Liver (tissue), 10 donors: ENCODE results near the gene KRTAP9-4. TPM values are rescaled to one million over a fixed set of nuclear protein-coding genes. Genes with fewer than 3 reads are reported as not detected.

Experiments used
- DNase-seq: peaks from one replicate; pipeline ENCODE4 v3.0.0-alpha.2; 2017; ENCODE audit warnings: low spot score
- H3K27ac ChIP-seq, 2 donors: one replicate each; pipeline ENCODE4 v1.7.0; 2013; ENCODE audit warnings: inconsistent platforms in 2 of 2, low read length in 2 of 2, control low read depth in 1 of 2, low read depth in 1 of 2, mild to moderate bottlenecking in 1 of 2
- H3K27me3 ChIP-seq, 4 donors: one replicate each; pipeline versions ENCODE4 v1.6.1 to v1.7.0; 2013; ENCODE audit warnings: low read length in 3 of 4, inconsistent platforms in 1 of 4, mild to moderate bottlenecking in 1 of 4, moderate library complexity in 1 of 4; ENCODE audit not compliant: control insufficient read depth in 4 of 4, insufficient read depth in 4 of 4
- H3K36me3 ChIP-seq, 4 donors: one replicate each; pipeline versions ENCODE4 v1.6.1 to v1.7.0; 2013; ENCODE audit warnings: low read length in 3 of 4, mild to moderate bottlenecking in 3 of 4, low read depth in 1 of 4, moderate library complexity in 1 of 4; ENCODE audit not compliant: control insufficient read depth in 4 of 4, insufficient read depth in 3 of 4
- H3K4me1 ChIP-seq, 4 donors: one replicate each; pipeline versions ENCODE4 v1.6.1 to v1.7.0; 2013; ENCODE audit warnings: low read length in 3 of 4, mild to moderate bottlenecking in 3 of 4, moderate library complexity in 1 of 4; ENCODE audit not compliant: control insufficient read depth in 4 of 4, insufficient read depth in 4 of 4
- H3K4me3 ChIP-seq, 3 donors: one replicate each; pipeline versions ENCODE4 v1.6.1 to v1.7.0; 2013; ENCODE audit warnings: low read length in 3 of 3, control low read depth in 1 of 3, low read depth in 1 of 3, mild to moderate bottlenecking in 1 of 3
- H3K9ac ChIP-seq, 2 donors: one replicate each; pipeline ENCODE4 v1.7.0; 2013; ENCODE audit warnings: low read length in 2 of 2, mild to moderate bottlenecking in 2 of 2, moderate library complexity in 2 of 2, control low read depth in 1 of 2, low read depth in 1 of 2
- H3K9me3 ChIP-seq, 4 donors: one replicate each; pipeline versions ENCODE4 v1.6.1 to v1.7.0; 2013; ENCODE audit warnings: low read length in 3 of 4; ENCODE audit not compliant: control insufficient read depth in 4 of 4
- ATF3 ChIP-seq: IDR thresholded peaks from 2 replicates; pipeline ENCODE4 v1.6.1; 2016; ENCODE audit warnings: antibody characterized with exemption
- CTCF ChIP-seq: fragments of 150-350 bp; IDR thresholded peaks from 2 replicates; pipeline ENCODE4 v1.5.1; 2017; ENCODE audit warnings: improper control_type of control experiment, low read depth, low read length; ENCODE audit not compliant: missing input control
- EGR1 ChIP-seq, 2 donors: IDR thresholded peaks; 2 replicates each; pipeline ENCODE4 v1.6.1; 2016 to 2018; ENCODE audit warnings: antibody characterized with exemption in 2 of 2, low read depth in 2 of 2
- FOXA1 ChIP-seq: IDR thresholded peaks from 2 replicates; pipeline ENCODE4 v1.6.1; 2016; ENCODE audit warnings: antibody characterized with exemption
- FOXA2 ChIP-seq: IDR thresholded peaks from 2 replicates; pipeline ENCODE4 v1.6.1; 2016; ENCODE audit warnings: antibody characterized with exemption
- GABPA ChIP-seq, 2 donors: IDR thresholded peaks in 1 of 2; conservative IDR thresholded peaks in 1 of 2; 2 replicates each; pipeline ENCODE4 v1.6.1; 2016; ENCODE audit warnings: antibody characterized with exemption in 2 of 2, mild to moderate bottlenecking in 1 of 2, moderate library complexity in 1 of 2
- HNF4A ChIP-seq, 2 donors: conservative IDR thresholded peaks; 2 replicates each; pipeline ENCODE4 v1.6.1; 2016; ENCODE audit warnings: antibody characterized with exemption in 2 of 2, mild to moderate bottlenecking in 2 of 2
- HNF4G ChIP-seq: IDR thresholded peaks from 2 replicates; pipeline ENCODE4 v1.6.1; 2016; ENCODE audit warnings: antibody characterized with exemption
- JUND ChIP-seq, 2 donors: IDR thresholded peaks; 2 replicates each; pipeline ENCODE4 v1.6.1; 2016; ENCODE audit warnings: antibody characterized with exemption in 2 of 2
- MAX ChIP-seq: IDR thresholded peaks from 2 replicates; pipeline ENCODE4 v1.6.1; 2016; ENCODE audit warnings: antibody characterized with exemption
- NR2F2 ChIP-seq: IDR thresholded peaks from 2 replicates; pipeline ENCODE4 v1.6.1; 2016; ENCODE audit warnings: antibody characterized with exemption
- RAD21 ChIP-seq, 2 donors: IDR thresholded peaks; 2 replicates each; pipeline ENCODE4 v1.6.1; 2016; ENCODE audit warnings: antibody characterized with exemption in 2 of 2, mild to moderate bottlenecking in 2 of 2
- REST ChIP-seq: IDR thresholded peaks from 2 replicates; pipeline ENCODE4 v1.6.1; 2016; ENCODE audit warnings: antibody characterized with exemption, mild to moderate bottlenecking
- RXRA ChIP-seq, 2 donors: IDR thresholded peaks; 2 replicates each; pipeline ENCODE4 v1.6.1; 2017 to 2018; ENCODE audit warnings: antibody characterized with exemption in 2 of 2, mild to moderate bottlenecking in 1 of 2
- SP1 ChIP-seq: IDR thresholded peaks from 2 replicates; pipeline ENCODE4 v1.6.1; 2018; ENCODE audit warnings: antibody characterized with exemption, mild to moderate bottlenecking
- TAF1 ChIP-seq: conservative IDR thresholded peaks from 2 replicates; pipeline ENCODE4 v1.6.1; 2016; ENCODE audit warnings: antibody characterized with exemption, mild to moderate bottlenecking
- YY1 ChIP-seq: IDR thresholded peaks from 2 replicates; pipeline ENCODE4 v1.6.1; 2016; ENCODE audit warnings: antibody characterized with exemption, mild to moderate bottlenecking
- ZBTB33 ChIP-seq: IDR thresholded peaks from 2 replicates; pipeline ENCODE4 v1.6.1; 2016; ENCODE audit warnings: antibody characterized with exemption
- WGBS: extraction: QIAGEN DNeasy Blood & Tissue Kit; methylation state at CpG from one replicate; pipeline ENCODE4 v1.1.7; 2013; 5-methylcytosine and 5-hydroxymethylcytosine counted together
- polyA plus RNA-seq, 2 donors: library from polyadenylated mRNA; stranded (reverse) in 1 of 2; unstranded in 1 of 2; fragments of 200-250 nt in 1 of 2; fragments of >200 nt in 1 of 2; fragmentation: Nextera tagmentation in 1 of 2; extraction: Ambion mirVana in 1 of 2; gene quantifications; one replicate each; pipeline versions ENCODE4 v1.2.1 to v1.2.3, GENCODE V29; 2013 to 2015
- small RNA-seq: library from RNA; depleted of rRNA; stranded (forward); fragments of <200 nt; gene quantifications from one replicate; pipeline ENCODE3, GENCODE V24; 2014
- total RNA-seq, 2 donors: library from RNA; depleted of rRNA; stranded (reverse); fragments of >200 nt; gene quantifications; one replicate each; pipeline ENCODE4 v1.2.3, GENCODE V29; 2014
- donor health status: healthy.
- donor health status: healthy.
- donor health status: healthy.
- donor health status: healthy.
- donor health status: healthy.

The KRTAP9-4 gene
- total and polyA plus RNA-seq, 4 donors = not detected

GRCh38 chr17:41298458-41299135 is 49.1 kb downstream of the KRTAP9-4 start:
- 84% methylated on average over 20 of the region's 20 CpGs for WGBS
- Histone ChIP-seq H3K4me1 (no peaks in the 10 kb centered on the region), H3K9ac (no peak overlapping the region), H3K36me3 (no peaks in the 10 kb centered on the region), H3K27ac (no peak overlapping the region), H3K4me3 (no peak overlapping the region), H3K27me3 (no peaks in the 10 kb centered on the region), H3K9me3 (no peaks in the 10 kb centered on the region)
- TF ChIP-seq TAF1 = no peak
- no peak for TF ChIP-seq RAD21 (IDR thresholded peaks at IDR 0.05)
- no peak for TF ChIP-seq EGR1 (IDR thresholded peaks at IDR 0.05; ENCODE audit: low read depth in 2 of 2)
- no peak for TF ChIP-seq ATF3
- TF ChIP-seq HNF4G = no peak
- TF ChIP-seq ZBTB33 = no peak
- TF ChIP-seq HNF4A (conservative IDR thresholded peaks at IDR 0.05) = no peak
- TF ChIP-seq CTCF = no peak
- TF ChIP-seq SP1 = no peak
- no peak for TF ChIP-seq FOXA1
- no peak for TF ChIP-seq FOXA2
- TF ChIP-seq RXRA (IDR thresholded peaks at IDR 0.05) = no peak
- no peak for TF ChIP-seq YY1
- TF ChIP-seq GABPA (IDR thresholded peaks at IDR 0.05 in 1 of 2, conservative IDR thresholded peaks at IDR 0.05 in 1 of 2) = no peak
- no peak for TF ChIP-seq JUND (IDR thresholded peaks at IDR 0.05)
- no peak for TF ChIP-seq REST
- no peak for TF ChIP-seq NR2F2
- TF ChIP-seq MAX = no peak
- DNase-seq = no peak

Small RNAs within 50 kb of the gene (small RNA-seq; reads per million reads assigned to genes)
- gene KRTAP9-10P = not detected

Other genes with a start within 250 kb of the KRTAP9-4 start
Only the 30 nearest of the 41 such genes appear.
- gene KRTAP2-3, start 189.6 kb upstream of the KRTAP9-4 start, total RNA-seq = not detected
- gene KRTAP2-3, start 189.6 kb upstream of the KRTAP9-4 start, polyA plus RNA-seq = not detected
- gene KRTAP2-4, start 183.8 kb upstream of the KRTAP9-4 start, total RNA-seq = not detected
- not detected for gene KRTAP2-4, start 183.8 kb upstream of the KRTAP9-4 start, polyA plus RNA-seq
- not detected for gene KRTAP4-7, start 165.5 kb upstream of the KRTAP9-4 start, total RNA-seq
- not detected for gene KRTAP4-7, start 165.5 kb upstream of the KRTAP9-4 start, polyA plus RNA-seq
- gene KRTAP4-8, start 151.5 kb upstream of the KRTAP9-4 start, total RNA-seq = not detected
- gene KRTAP4-8, start 151.5 kb upstream of the KRTAP9-4 start, polyA plus RNA-seq = not detected
- gene KRTAP4-16, start 147.5 kb upstream of the KRTAP9-4 start, total RNA-seq = not detected
- not detected for gene KRTAP4-16, start 147.5 kb upstream of the KRTAP9-4 start, polyA plus RNA-seq
- gene KRTAP4-9, start 144.3 kb upstream of the KRTAP9-4 start, total RNA-seq = not detected
- not detected for gene KRTAP4-9, start 144.3 kb upstream of the KRTAP9-4 start, polyA plus RNA-seq
- gene KRTAP4-11, start 131.3 kb upstream of the KRTAP9-4 start, total RNA-seq = not detected
- not detected for gene KRTAP4-11, start 131.3 kb upstream of the KRTAP9-4 start, polyA plus RNA-seq
- not detected for gene KRTAP4-12, start 125.5 kb upstream of the KRTAP9-4 start, total RNA-seq
- not detected for gene KRTAP4-12, start 125.5 kb upstream of the KRTAP9-4 start, polyA plus RNA-seq
- not detected for gene KRTAP4-6, start 109.1 kb upstream of the KRTAP9-4 start, total RNA-seq
- not detected for gene KRTAP4-6, start 109.1 kb upstream of the KRTAP9-4 start, polyA plus RNA-seq
- not detected for gene KRTAP4-5, start 99.9 kb upstream of the KRTAP9-4 start, total RNA-seq
- gene KRTAP4-5, start 99.9 kb upstream of the KRTAP9-4 start, polyA plus RNA-seq = not detected
- not detected for gene KRTAP4-4, start 88.9 kb upstream of the KRTAP9-4 start, total RNA-seq
- not detected for gene KRTAP4-4, start 88.9 kb upstream of the KRTAP9-4 start, polyA plus RNA-seq
- gene KRTAP4-3, start 81.5 kb upstream of the KRTAP9-4 start, total RNA-seq = not detected
- gene KRTAP4-3, start 81.5 kb upstream of the KRTAP9-4 start, polyA plus RNA-seq = not detected
- not detected for gene KRTAP4-2, start 71.5 kb upstream of the KRTAP9-4 start, total RNA-seq
- not detected for gene KRTAP4-2, start 71.5 kb upstream of the KRTAP9-4 start, polyA plus RNA-seq
- gene KRTAP4-1, start 64.8 kb upstream of the KRTAP9-4 start, total RNA-seq = not detected
- not detected for gene KRTAP4-1, start 64.8 kb upstream of the KRTAP9-4 start, polyA plus RNA-seq
- gene KRTAP9-1, start 59.8 kb upstream of the KRTAP9-4 start, total RNA-seq = not detected
- not detected for gene KRTAP9-1, start 59.8 kb upstream of the KRTAP9-4 start, polyA plus RNA-seq
- gene KRTAP9-2, start 23.0 kb upstream of the KRTAP9-4 start, total RNA-seq = not detected
- not detected for gene KRTAP9-2, start 23.0 kb upstream of the KRTAP9-4 start, polyA plus RNA-seq
- gene KRTAP9-3, start 17.2 kb upstream of the KRTAP9-4 start, total RNA-seq = not detected
- not detected for gene KRTAP9-3, start 17.2 kb upstream of the KRTAP9-4 start, polyA plus RNA-seq
- not detected for gene KRTAP9-8, start 11.7 kb upstream of the KRTAP9-4 start, total RNA-seq
- gene KRTAP9-8, start 11.7 kb upstream of the KRTAP9-4 start, polyA plus RNA-seq = not detected
- gene KRTAP9-9, start 5.7 kb downstream of the KRTAP9-4 start, total RNA-seq = not detected
- gene KRTAP9-9, start 5.7 kb downstream of the KRTAP9-4 start, polyA plus RNA-seq = not detected
- gene KRTAP9-6, start 15.7 kb downstream of the KRTAP9-4 start, total RNA-seq = not detected
- gene KRTAP9-6, start 15.7 kb downstream of the KRTAP9-4 start, polyA plus RNA-seq = not detected
- gene KRTAP9-7, start 26.0 kb downstream of the KRTAP9-4 start, total RNA-seq = not detected
- not detected for gene KRTAP9-7, start 26.0 kb downstream of the KRTAP9-4 start, polyA plus RNA-seq
- gene KRTAP29-1, start 53.2 kb downstream of the KRTAP9-4 start, total RNA-seq = not detected
- not detected for gene KRTAP29-1, start 53.2 kb downstream of the KRTAP9-4 start, polyA plus RNA-seq
- gene KRTAP16-1, start 59.6 kb downstream of the KRTAP9-4 start, total RNA-seq = not detected
- gene KRTAP16-1, start 59.6 kb downstream of the KRTAP9-4 start, polyA plus RNA-seq = not detected
- gene KRTAP17-1, start 66.0 kb downstream of the KRTAP9-4 start, total RNA-seq = not detected
- gene KRTAP17-1, start 66.0 kb downstream of the KRTAP9-4 start, polyA plus RNA-seq = not detected
- not detected for gene KRT33A, start 101.1 kb downstream of the KRTAP9-4 start, total RNA-seq
- not detected for gene KRT33A, start 101.1 kb downstream of the KRTAP9-4 start, polyA plus RNA-seq
- gene KRT33B, start 120.1 kb downstream of the KRTAP9-4 start, total RNA-seq = not detected
- not detected for gene KRT33B, start 120.1 kb downstream of the KRTAP9-4 start, polyA plus RNA-seq
- not detected for gene KRT34, start 132.6 kb downstream of the KRTAP9-4 start, total RNA-seq
- not detected for gene KRT34, start 132.6 kb downstream of the KRTAP9-4 start, polyA plus RNA-seq
- not detected for gene KRT31, start 147.9 kb downstream of the KRTAP9-4 start, total RNA-seq
- gene KRT31, start 147.9 kb downstream of the KRTAP9-4 start, polyA plus RNA-seq = not detected
- gene KRT37, start 174.9 kb downstream of the KRTAP9-4 start, total RNA-seq = not detected
- gene KRT37, start 174.9 kb downstream of the KRTAP9-4 start, polyA plus RNA-seq = not detected
- gene KRT38, start 191.3 kb downstream of the KRTAP9-4 start, total RNA-seq = not detected
- gene KRT38, start 191.3 kb downstream of the KRTAP9-4 start, polyA plus RNA-seq = not detected